ENCODE results near the gene TANGO2.

TANGO2 gene

DNA sequence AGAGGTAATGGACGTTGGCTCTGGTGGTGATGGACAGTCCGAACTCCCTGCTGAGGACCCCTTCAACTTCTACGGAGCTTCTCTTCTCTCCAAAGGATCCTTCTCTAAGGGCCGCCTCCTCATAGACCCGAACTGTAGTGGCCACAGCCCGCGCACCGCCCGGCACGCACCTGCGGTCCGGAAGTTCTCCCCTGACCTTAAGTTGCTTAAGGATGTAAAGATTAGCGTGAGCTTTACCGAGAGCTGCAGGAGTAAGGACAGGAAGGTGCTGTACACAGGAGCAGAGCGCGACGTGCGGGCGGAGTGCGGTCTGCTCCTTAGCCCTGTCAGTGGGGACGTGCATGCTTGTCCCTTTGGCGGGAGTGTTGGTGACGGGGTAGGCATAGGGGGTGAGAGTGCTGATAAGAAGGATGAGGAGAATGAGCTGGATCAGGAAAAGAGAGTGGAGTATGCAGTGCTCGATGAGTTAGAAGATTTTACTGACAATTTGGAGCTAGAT is 65.2 kb downstream of the TANGO2 start:
- DNase-seq (ENCODE audit: low spot score) = no peak
- in situ Hi-C loops (cut with MboI; ENCODE audit: low pct_unique_long_range_greater_than_20kb, low sequenced_read_pairs, unreplicated experiment) = no loop called here
- TF ChIP-seq, protein P1, sequence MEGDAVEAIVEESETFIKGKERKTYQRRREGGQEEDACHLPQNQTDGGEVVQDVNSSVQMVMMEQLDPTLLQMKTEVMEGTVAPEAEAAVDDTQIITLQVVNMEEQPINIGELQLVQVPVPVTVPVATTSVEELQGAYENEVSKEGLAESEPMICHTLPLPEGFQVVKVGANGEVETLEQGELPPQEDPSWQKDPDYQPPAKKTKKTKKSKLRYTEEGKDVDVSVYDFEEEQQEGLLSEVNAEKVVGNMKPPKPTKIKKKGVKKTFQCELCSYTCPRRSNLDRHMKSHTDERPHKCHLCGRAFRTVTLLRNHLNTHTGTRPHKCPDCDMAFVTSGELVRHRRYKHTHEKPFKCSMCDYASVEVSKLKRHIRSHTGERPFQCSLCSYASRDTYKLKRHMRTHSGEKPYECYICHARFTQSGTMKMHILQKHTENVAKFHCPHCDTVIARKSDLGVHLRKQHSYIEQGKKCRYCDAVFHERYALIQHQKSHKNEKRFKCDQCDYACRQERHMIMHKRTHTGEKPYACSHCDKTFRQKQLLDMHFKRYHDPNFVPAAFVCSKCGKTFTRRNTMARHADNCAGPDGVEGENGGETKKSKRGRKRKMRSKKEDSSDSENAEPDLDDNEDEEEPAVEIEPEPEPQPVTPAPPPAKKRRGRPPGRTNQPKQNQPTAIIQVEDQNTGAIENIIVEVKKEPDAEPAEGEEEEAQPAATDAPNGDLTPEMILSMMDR (IDR thresholded peaks at IDR 0.05; ENCODE audit: extremely low read depth, insufficient read depth, missing control alignments) = no peak

DNA sequence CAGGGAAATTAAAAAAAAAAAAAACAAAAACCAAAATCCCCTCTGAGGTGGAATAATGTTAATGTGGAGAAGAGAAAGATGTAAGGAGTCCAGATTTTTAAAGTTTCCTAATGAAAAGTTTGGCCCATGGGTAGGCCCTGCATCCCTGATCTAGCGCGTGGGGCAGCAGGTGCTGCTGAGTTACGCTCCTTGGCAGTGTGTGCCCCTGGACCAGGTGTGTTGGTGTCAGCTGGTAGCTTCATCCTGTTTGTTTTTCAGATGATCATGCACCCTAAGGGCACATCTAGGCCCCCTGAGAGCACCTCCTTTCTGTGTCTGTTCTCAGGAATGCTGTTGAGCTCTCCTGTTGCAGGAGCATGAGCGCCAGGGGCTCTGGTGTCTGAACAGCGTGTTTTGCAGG is 65.9 kb downstream of the TANGO2 start:
- TF ChIP-seq, protein P1 (IDR thresholded peaks at IDR 0.05; ENCODE audit: extremely low read depth, insufficient read depth, missing control alignments) = no peak
- in situ Hi-C loops (cut with MboI; ENCODE audit: low pct_unique_long_range_greater_than_20kb, low sequenced_read_pairs, unreplicated experiment) = no loop called here
- DNase-seq (ENCODE audit: low spot score) = no peak

DNA sequence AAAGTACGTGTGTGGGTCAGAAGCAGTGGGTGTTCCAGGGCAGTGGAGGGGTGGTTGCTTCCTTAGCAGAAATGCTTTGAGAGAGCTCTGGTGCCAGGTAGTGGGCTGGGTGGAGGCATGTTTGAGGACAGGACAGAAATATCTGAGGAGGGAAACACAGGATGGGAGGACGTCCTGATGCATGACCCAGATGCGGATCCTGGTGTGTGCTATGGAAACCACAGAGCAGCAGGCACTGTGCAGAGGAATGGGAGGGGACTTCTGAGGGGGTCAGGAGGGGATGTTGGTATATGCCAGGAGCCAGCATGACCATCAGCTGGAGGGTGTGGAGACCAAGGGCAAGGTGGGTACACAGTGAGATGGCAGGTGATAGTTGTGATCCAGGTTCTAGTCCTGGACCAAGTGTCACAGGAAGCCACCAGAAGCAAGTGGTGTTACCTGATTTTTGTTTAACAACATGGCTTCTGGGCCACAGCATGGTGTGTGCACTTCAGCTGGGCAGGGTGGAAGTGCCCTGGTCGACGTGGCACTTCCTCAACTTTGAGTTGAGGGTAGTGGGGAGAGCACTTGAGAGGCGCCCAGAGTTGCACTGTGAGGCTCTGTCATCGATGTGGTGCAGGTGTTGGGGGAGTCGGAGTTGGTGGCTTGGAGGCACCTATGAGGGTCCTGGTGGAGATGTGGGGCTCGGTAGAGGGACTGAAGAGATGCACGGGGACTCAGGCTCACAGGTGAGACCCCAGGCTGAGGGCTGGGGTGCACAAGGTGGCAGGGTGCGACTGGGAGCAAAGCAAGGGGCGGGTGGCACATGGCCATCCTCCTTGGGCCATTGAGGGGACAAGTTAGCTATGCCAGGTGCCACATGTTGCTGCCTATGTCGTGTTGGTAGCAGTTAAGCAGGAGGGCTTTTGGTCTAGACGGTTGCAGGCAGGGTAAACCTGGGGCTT is 66.7 kb downstream of the TANGO2 start:
- TF ChIP-seq, protein P1 (IDR thresholded peaks at IDR 0.05; ENCODE audit: extremely low read depth, insufficient read depth, missing control alignments) = no peak
- in situ Hi-C loops (cut with MboI; ENCODE audit: low pct_unique_long_range_greater_than_20kb, low sequenced_read_pairs, unreplicated experiment) = no loop called here
- no peak for DNase-seq (ENCODE audit: low spot score)

DNA sequence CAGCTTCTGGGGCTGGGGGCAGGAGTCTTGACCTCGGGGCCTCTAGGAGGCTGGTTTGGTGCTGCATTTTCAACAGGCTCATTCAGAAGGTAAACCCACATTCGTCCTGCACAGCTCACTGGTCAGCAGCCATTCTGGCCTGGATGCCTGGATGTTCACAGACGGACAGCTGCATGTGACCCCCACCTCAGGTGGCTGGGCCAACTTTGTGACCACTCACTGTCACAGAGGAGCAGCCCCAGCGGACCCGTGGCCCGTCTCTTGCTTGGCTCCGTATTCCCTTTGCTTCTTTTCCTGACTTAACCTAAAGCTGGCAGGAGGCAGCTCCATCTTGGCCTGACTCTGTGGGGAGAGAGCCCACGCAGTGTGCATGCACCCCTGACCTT is 67.3 kb downstream of the TANGO2 start:
- in situ Hi-C loops (cut with MboI; ENCODE audit: low pct_unique_long_range_greater_than_20kb, low sequenced_read_pairs, unreplicated experiment) = no loop called here
- DNase-seq (ENCODE audit: low spot score) = no peak
- TF ChIP-seq, protein P1 (IDR thresholded peaks at IDR 0.05; ENCODE audit: extremely low read depth, insufficient read depth, missing control alignments) = no peak

DNA sequence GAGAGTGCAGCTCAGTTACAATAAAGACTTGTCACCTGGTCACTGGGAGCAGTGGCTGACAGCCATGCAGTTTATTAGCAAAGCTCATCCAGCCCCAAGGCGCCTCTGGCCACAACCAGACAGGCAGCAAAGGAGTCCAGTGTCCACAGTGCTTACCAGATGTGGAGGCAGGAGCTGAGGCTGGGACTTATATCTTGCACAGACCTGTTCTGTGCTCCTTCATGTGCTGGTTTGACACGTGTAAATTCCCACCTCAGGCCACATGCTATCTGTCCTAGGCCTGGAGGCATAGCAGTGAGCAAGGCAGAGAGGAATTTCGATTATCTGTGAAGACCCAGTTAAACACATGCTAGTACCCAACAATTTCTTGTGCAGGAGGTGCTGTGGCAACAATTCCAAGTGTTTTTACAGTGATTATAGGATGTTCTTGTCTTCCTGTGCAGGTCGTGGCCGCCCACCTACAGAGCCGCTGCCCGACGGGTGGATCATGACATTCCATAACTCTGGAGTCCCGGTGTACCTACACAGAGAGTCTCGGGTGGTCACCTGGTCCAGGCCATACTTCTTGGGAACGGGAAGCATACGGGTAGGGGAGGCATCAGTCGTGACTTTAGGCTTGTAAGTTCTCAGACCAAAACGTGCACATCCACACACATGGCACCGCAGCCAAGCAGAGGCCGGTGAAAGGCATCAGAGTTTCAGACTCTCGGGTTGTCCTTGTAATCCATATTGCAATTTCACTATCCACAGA is 68.5 kb downstream of the TANGO2 start:
- in situ Hi-C loops (cut with MboI; ENCODE audit: low pct_unique_long_range_greater_than_20kb, low sequenced_read_pairs, unreplicated experiment) = no loop called here
- no peak for DNase-seq (ENCODE audit: low spot score)
- TF ChIP-seq, protein P1 (IDR thresholded peaks at IDR 0.05; ENCODE audit: extremely low read depth, insufficient read depth, missing control alignments) = no peak

DNA sequence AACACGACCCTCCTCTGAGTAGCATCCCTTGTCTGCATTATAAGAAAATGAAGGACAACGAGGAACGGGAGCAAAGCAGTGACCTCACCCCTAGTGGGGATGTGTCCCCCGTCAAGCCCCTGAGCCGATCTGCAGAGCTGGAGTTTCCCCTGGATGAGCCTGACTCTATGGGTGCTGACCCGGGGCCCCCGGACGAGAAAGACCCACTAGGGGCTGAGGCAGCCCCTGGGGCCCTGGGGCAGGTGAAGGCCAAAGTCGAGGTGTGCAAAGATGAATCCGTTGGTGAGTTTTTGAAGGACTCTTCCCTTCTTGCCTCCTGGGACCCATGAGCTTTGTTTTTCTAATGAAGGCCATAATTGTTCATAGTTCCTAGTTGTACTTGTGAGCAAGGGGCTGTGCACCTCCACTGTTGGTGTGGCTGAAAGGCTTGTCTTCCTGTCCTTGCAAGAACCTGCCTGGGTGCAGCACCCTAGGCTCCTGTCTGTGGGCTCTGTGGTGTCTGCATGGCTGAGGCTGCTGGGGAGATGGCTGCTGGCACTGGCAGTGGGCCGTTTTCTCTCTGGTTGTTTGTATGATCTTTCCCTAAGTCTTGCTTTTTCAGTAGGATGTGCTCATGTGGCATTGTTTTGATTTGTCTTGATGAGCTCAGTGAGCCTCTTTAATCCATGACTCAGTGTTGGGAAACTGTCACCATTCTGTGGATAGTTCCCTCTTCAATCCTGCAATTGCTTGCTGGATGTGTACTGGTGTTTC is 69.2 kb downstream of the TANGO2 start:
- in situ Hi-C loops (cut with MboI; ENCODE audit: low pct_unique_long_range_greater_than_20kb, low sequenced_read_pairs, unreplicated experiment) = no loop called here
- DNase-seq (ENCODE audit: low spot score) = no peak
- TF ChIP-seq, protein P1 (IDR thresholded peaks at IDR 0.05; ENCODE audit: extremely low read depth, insufficient read depth, missing control alignments) = no peak
